HUES64 (cell line): ENCODE results near the gene TBCE. TPM values are rescaled to one million over a fixed set of nuclear protein-coding genes. Genes with fewer than 3 reads are reported as not detected.

Experiments
- H3K27ac ChIP-seq: 2 replicates; pipeline ENCODE4 v1.7.0; 2013; ENCODE audit warnings: low read depth, low read length, inconsistent platforms
- H3K27me3 ChIP-seq: 2 replicates; pipeline ENCODE4 v1.6.1; 2013; ENCODE audit warnings: mild to moderate bottlenecking, low read length; ENCODE audit not compliant: insufficient read depth
- H3K36me3 ChIP-seq: 2 replicates; pipeline ENCODE4 v1.6.1; 2013; ENCODE audit warnings: mild to moderate bottlenecking, low read length; ENCODE audit not compliant: insufficient read depth
- H3K4me1 ChIP-seq: 2 replicates; pipeline ENCODE4 v1.6.1; 2013; ENCODE audit warnings: mild to moderate bottlenecking, low read length, moderate library complexity; ENCODE audit not compliant: insufficient read depth
- H3K4me3 ChIP-seq: 2 replicates; pipeline ENCODE4 v1.5.1; 2013; ENCODE audit warnings: mild to moderate bottlenecking, low read length, moderate library complexity
- H3K9ac ChIP-seq: 2 replicates; pipeline ENCODE4 v1.6.1; 2013; ENCODE audit warnings: mild to moderate bottlenecking, low read depth, low read length
- H3K9me3 ChIP-seq: 2 replicates; pipeline ENCODE4 v1.6.1; 2013; ENCODE audit warnings: low read depth, low read length; ENCODE audit not compliant: insufficient read depth
- WGBS: fragments of 150-250, 120-280 bp; methylation state at CpG from one replicate; pipeline ENCODE4 v1.1.7; 2013; ENCODE audit warnings: missing lambda C conversion rate; 5-methylcytosine and 5-hydroxymethylcytosine counted together
- polyA plus RNA-seq, 2 experiments: library from polyadenylated mRNA; stranded (reverse); fragments of 50-300 nt; gene quantifications; one replicate each; pipeline ENCODE4 v1.2.3, GENCODE V29; 2013

The TBCE gene
- polyA plus RNA-seq (2013, experiment 1 of 2) = 34.1 TPM
- 32.1 TPM for polyA plus RNA-seq (2013, experiment 2 of 2)

GRCh38 chr1:235367000-235367908 lies at the start of gene TBCE:
Gene TBCE (plus strand): TSS chr1:235367427. CDS start chr1:235380050, 12,623 bp downstream.
- WGBS = under 1% methylated on average over 38 of the region's 38 CpGs
- Histone ChIP-seq H3K9me3 (no peaks in the 10 kb centered on the region), H3K27me3 (no peaks in the 10 kb centered on the region), H3K4me3 (peak within 1 kb of the TSS; percentile 79), H3K4me1 (no peaks in the 10 kb centered on the region), H3K27ac (peak within 1 kb of the TSS; percentile 89; the same call in 1 of the 2 replicates), H3K9ac (peak within 1 kb of the TSS; percentile 76), H3K36me3 (peaks cover 2% of the 10 kb centered on the region; the same call in 1 of the 2 replicates)

- no peak overlapping the region for H3K9ac ChIP-seq
- H3K9me3 ChIP-seq = no peaks in the 10 kb centered on the region
- WGBS = 94% methylated on average over 2 of the region's 2 CpGs
- H3K27ac ChIP-seq = no peak overlapping the region
- H3K4me3 ChIP-seq = no peak overlapping the region
- peaks cover 27% of the 10 kb centered on the region for H3K36me3 ChIP-seq
- no peaks in the 10 kb centered on the region for H3K27me3 ChIP-seq
- no peaks in the 10 kb centered on the region for H3K4me1 ChIP-seq
Observed at GRCh38 chr1:235319255-235319654, 48.0 kb upstream of the TBCE start.

GRCh38 chr1:235320521-235321179 lies 46.6 kb upstream of the TBCE start:
- Histone ChIP-seq H3K27ac (no peak overlapping the region), H3K9ac (no peak overlapping the region), H3K9me3 (no peaks in the 10 kb centered on the region), H3K4me1 (peaks cover 6% of the 10 kb centered on the region), H3K27me3 (no peaks in the 10 kb centered on the region), H3K36me3 (peaks cover 34% of the 10 kb centered on the region), H3K4me3 (no peak overlapping the region)
- whole genome bisulfite sequencing = 91% methylated on average over 6 of the region's 6 CpGs

- 96% methylated on average over 5 of the region's 5 CpGs for WGBS
- H3K36me3 ChIP-seq = peaks cover 30% of the 10 kb centered on the region
- no peak overlapping the region for H3K27ac ChIP-seq
- no peak overlapping the region for H3K9ac ChIP-seq
- peaks cover 13% of the 10 kb centered on the region for H3K4me1 ChIP-seq
- H3K4me3 ChIP-seq = no peak overlapping the region
- H3K9me3 ChIP-seq = no peaks in the 10 kb centered on the region
- no peaks in the 10 kb centered on the region for H3K27me3 ChIP-seq
Observed at GRCh38 chr1:235324296-235324695, 42.9 kb upstream of the TBCE start.

GRCh38 chr1:235325139-235325538 lies 42.1 kb upstream of the TBCE start:
- H3K27me3 ChIP-seq = no peaks in the 10 kb centered on the region
- H3K4me1 ChIP-seq = peaks cover 16% of the 10 kb centered on the region
- no peak overlapping the region for H3K27ac ChIP-seq
- H3K4me3 ChIP-seq = peak overlapping the region; percentile 96
- 84% methylated on average over 2 of the region's 3 CpGs for WGBS
- peaks cover 30% of the 10 kb centered on the region for H3K36me3 ChIP-seq
- no peak overlapping the region for H3K9ac ChIP-seq
- H3K9me3 ChIP-seq = no peaks in the 10 kb centered on the region

GRCh38 chr1:235325854-235326253 lies 41.4 kb upstream of the TBCE start:
- Histone ChIP-seq H3K27me3 (no peaks in the 10 kb centered on the region), H3K4me1 (peaks cover 22% of the 10 kb centered on the region), H3K36me3 (peaks cover 26% of the 10 kb centered on the region), H3K27ac (no peak overlapping the region), H3K9ac (peak overlapping the region; percentile 92; the same call in 1 of the 2 replicates), H3K4me3 (peak overlapping the region; percentile 96), H3K9me3 (no peaks in the 10 kb centered on the region)
- 72% methylated on average over 1 of the region's 2 CpGs for WGBS

- H3K27ac ChIP-seq = peak overlapping the region; percentile 97
- no peaks in the 10 kb centered on the region for H3K27me3 ChIP-seq
- H3K9ac ChIP-seq = peak overlapping the region; percentile 92
- peaks cover 28% of the 10 kb centered on the region for H3K36me3 ChIP-seq
- H3K4me1 ChIP-seq = peaks cover 30% of the 10 kb centered on the region
- peak overlapping the region; percentile 96 for H3K4me3 ChIP-seq
- WGBS = under 1% methylated on average over 78 of the region's 78 CpGs
- H3K9me3 ChIP-seq = no peaks in the 10 kb centered on the region
Observed at GRCh38 chr1:235326719-235327558, 40.3 kb upstream of the TBCE start.

GRCh38 chr1:235327559-235328270 lies 39.5 kb upstream of the TBCE start, which contains the start of gene ARID4B:
Gene ARID4B (minus strand): TSS chr1:235328179. CDS start chr1:235326919, 1,260 bp downstream.
- no peaks in the 10 kb centered on the region for H3K27me3 ChIP-seq
- H3K36me3 ChIP-seq = peaks cover 24% of the 10 kb centered on the region
- peak within 1 kb of the TSS; percentile 95 for H3K9ac ChIP-seq
- H3K4me1 ChIP-seq = peaks cover 30% of the 10 kb centered on the region
- H3K9me3 ChIP-seq = no peaks in the 10 kb centered on the region
- H3K27ac ChIP-seq = peak within 1 kb of the TSS; percentile 97
- under 1% methylated on average over 55 of the region's 58 CpGs for WGBS
- peak within 1 kb of the TSS; percentile 96 for H3K4me3 ChIP-seq

GRCh38 chr1:235328271-235329138 lies 38.7 kb upstream of the TBCE start, which contains the start of gene GGPS1:
Gene GGPS1 (plus strand): TSS chr1:235328570. CDS start chr1:235335265, 6,695 bp downstream.
- Histone ChIP-seq H3K27ac (peak within 1 kb of the TSS; percentile 97), H3K27me3 (no peaks in the 10 kb centered on the region), H3K36me3 (peaks cover 24% of the 10 kb centered on the region), H3K4me1 (peaks cover 30% of the 10 kb centered on the region), H3K9ac (peak within 1 kb of the TSS; percentile 95), H3K9me3 (no peaks in the 10 kb centered on the region), H3K4me3 (peak within 1 kb of the TSS; percentile 96)
- WGBS = under 1% methylated on average over 54 of the region's 54 CpGs
